IMR-90 (cell line): ENCODE measurements around the gene CTIF. TPM values are rescaled to one million over a fixed set of nuclear protein-coding genes. Genes with fewer than 3 reads are reported as not detected.

Experiments
- ATAC-seq: fragments of 200-7000 bp; cut with Tn5 transposase; 2 replicates; pipeline ENCODE4 v1.9.1; 2020; ENCODE audit warnings: low read depth, mild to moderate bottlenecking, moderate library complexity
- BruUV-seq: library from RNA; stranded (reverse); fragments of 400-500 nt; replicated peaks from 2 replicates; lab custom pipeline; 2021; lab: Mats Ljungman, UMichigan
- CTCF ChIA-PET: fragments of 300-600 bp; formaldehyde crosslinking; extraction: SDS; loops from one replicate; lab custom pipeline; 2021; ENCODE audit warnings: antibody characterized with exemption; lab: Yijun Ruan, JAX
- POLR2A ChIA-PET: fragments of 300-600 bp; sonication (Branson Sonifier 250); formaldehyde crosslinking; loops from one replicate; lab custom pipeline; 2022; ENCODE audit warnings: antibody characterized with exemption; ENCODE audit not compliant: unreplicated experiment; lab: Charles Lee
- DNase-seq: peaks from one replicate; pipeline ENCODE4 v3.0.0; 2013
- H2AFZ ChIP-seq: replicated peaks from 2 replicates; pipeline ENCODE3; 2013; ENCODE audit warnings: low read length, mild to moderate bottlenecking; ENCODE audit not compliant: poor library complexity
- H2AK5ac ChIP-seq: 2 replicates; pipeline ENCODE4 v1.6.1; 2013; ENCODE audit warnings: low read depth, low read length, inconsistent platforms
- H2AK9ac ChIP-seq: replicated peaks from 2 replicates; pipeline ENCODE3; 2013; ENCODE audit warnings: mild to moderate bottlenecking, low read depth, low read length, moderate library complexity; ENCODE audit not compliant: poor library complexity
- H2BK120ac ChIP-seq: 2 replicates; pipeline ENCODE4 v1.6.1; 2013; ENCODE audit warnings: low read depth, low read length, inconsistent platforms
- H2BK15ac ChIP-seq: 3 replicates; pipeline ENCODE4 v1.6.1; 2013; ENCODE audit warnings: low read depth, low read length, inconsistent platforms
- H2BK20ac ChIP-seq: 2 replicates; pipeline ENCODE4 v1.6.1; 2013; ENCODE audit warnings: low read depth, mild to moderate bottlenecking, inconsistent platforms, low read length, moderate library complexity
- H2BK5ac ChIP-seq: 2 replicates; pipeline ENCODE4 v1.6.1; 2013; ENCODE audit warnings: mild to moderate bottlenecking, low read depth, low read length, inconsistent platforms; ENCODE audit not compliant: poor library complexity, severe bottlenecking
- H3K14ac ChIP-seq: replicated peaks from 2 replicates; pipeline ENCODE4 v1.6.1; 2013; ENCODE audit warnings: low read depth, low read length, inconsistent platforms
- H3K18ac ChIP-seq: 2 replicates; pipeline ENCODE4 v1.6.1; 2013; ENCODE audit warnings: low read depth, low read length, control low read depth
- H3K23ac ChIP-seq: 2 replicates; pipeline ENCODE4 v1.6.1; 2013; ENCODE audit warnings: low read depth, low read length, inconsistent platforms
- H3K27ac ChIP-seq: 2 replicates; pipeline ENCODE4 v1.5.1; 2013; ENCODE audit warnings: mild to moderate bottlenecking, control low read depth, low read length; ENCODE audit not compliant: insufficient read depth
- H3K27me3 ChIP-seq: 2 replicates; pipeline ENCODE4 v1.6.1; 2013; ENCODE audit warnings: low read length; ENCODE audit not compliant: control insufficient read depth, insufficient read depth
- H3K36me3 ChIP-seq: 2 replicates; pipeline ENCODE4 v1.6.1; 2013; ENCODE audit warnings: low read length, mixed read lengths; ENCODE audit not compliant: control insufficient read depth, insufficient read depth
- H3K4ac ChIP-seq: 2 replicates; pipeline ENCODE4 v1.6.1; 2013; ENCODE audit warnings: low read depth, low read length, inconsistent platforms
- H3K4me1 ChIP-seq: 2 replicates; pipeline ENCODE4 v1.6.1; 2013; ENCODE audit warnings: low read length, mixed read lengths; ENCODE audit not compliant: control insufficient read depth, insufficient read depth
- H3K4me2 ChIP-seq: 2 replicates; pipeline ENCODE4 v1.6.1; 2013; ENCODE audit warnings: low read depth, mild to moderate bottlenecking, control low read depth, low read length, moderate library complexity
- H3K4me3 ChIP-seq: 2 replicates; pipeline ENCODE4 v1.5.1; 2013; ENCODE audit warnings: low read depth, mild to moderate bottlenecking, control low read depth, low read length, moderate library complexity; ENCODE audit not compliant: insufficient read depth
- H3K56ac ChIP-seq: 2 replicates; pipeline ENCODE4 v1.6.1; 2013; ENCODE audit warnings: low read length, inconsistent platforms; ENCODE audit not compliant: insufficient read depth; ENCODE audit errors: extremely low read depth
- H3K79me1 ChIP-seq, 2 experiments: 2 replicates each; pipeline ENCODE4 v1.6.1; 2013; ENCODE audit warnings: low read length in 2 of 2, inconsistent platforms in 1 of 2, low read depth in 1 of 2
- H3K9ac ChIP-seq: 2 replicates; pipeline ENCODE4 v1.6.1; 2013; ENCODE audit warnings: low read depth, low read length, control low read depth
- H3K9me1 ChIP-seq: 2 replicates; pipeline ENCODE4 v1.6.1; 2013; ENCODE audit warnings: low read length, inconsistent platforms; ENCODE audit not compliant: insufficient read depth
- H3K9me3 ChIP-seq: 2 replicates; pipeline ENCODE4 v1.6.1; 2013; ENCODE audit warnings: low read length; ENCODE audit not compliant: control insufficient read depth, insufficient read depth
- H4K20me1 ChIP-seq: 2 replicates; pipeline ENCODE4 v1.6.1; 2013; ENCODE audit warnings: low read length, inconsistent platforms; ENCODE audit not compliant: insufficient read depth
- H4K5ac ChIP-seq: 2 replicates; pipeline ENCODE4 v1.6.1; 2013; ENCODE audit warnings: mild to moderate bottlenecking, low read depth, low read length, control low read depth
- H4K8ac ChIP-seq, 2 experiments: 2 replicates each; pipeline ENCODE4 v1.6.1; 2013; ENCODE audit warnings: low read depth in 2 of 2, low read length in 2 of 2, control low read depth in 1 of 2, inconsistent platforms in 1 of 2
- H4K91ac ChIP-seq: 2 replicates; pipeline ENCODE4 v1.6.1; 2013; ENCODE audit warnings: low read depth, low read length, inconsistent platforms; ENCODE audit not compliant: insufficient read depth
- BHLHE40 ChIP-seq: fragments of 150-350 bp; IDR thresholded peaks from 2 replicates; pipeline ENCODE4 v1.6.1; 2016; ENCODE audit warnings: mild to moderate bottlenecking, low read depth, low read length
- CEBPB ChIP-seq: IDR thresholded peaks from 2 replicates; pipeline ENCODE4 v1.6.1; 2012; ENCODE audit warnings: low read depth, low read length, improper control_type of control experiment
- CHD1 ChIP-seq: IDR thresholded peaks from 2 replicates; pipeline ENCODE4 v1.6.1; 2012; ENCODE audit warnings: low read depth, low read length, improper control_type of control experiment
- CTCF ChIP-seq: conservative IDR thresholded peaks from 2 replicates; pipeline ENCODE4 v1.5.1; 2012; ENCODE audit warnings: mild to moderate bottlenecking, low read depth, low read length, improper control_type of control experiment
- FOS ChIP-seq: fragments of 150-350 bp; IDR thresholded peaks from 2 replicates; pipeline ENCODE4 v1.6.1; 2016; ENCODE audit warnings: low read depth, low read length
- MAFK ChIP-seq: IDR thresholded peaks from 2 replicates; pipeline ENCODE4 v1.6.1; 2012; ENCODE audit warnings: low read depth, low read length, improper control_type of control experiment
- MAZ ChIP-seq: IDR thresholded peaks from 2 replicates; pipeline ENCODE4 v1.6.1; 2012; ENCODE audit warnings: low read depth, mild to moderate bottlenecking, low read length, improper control_type of control experiment, moderate library complexity, borderline replicate concordance
- MXI1 ChIP-seq: IDR thresholded peaks from 2 replicates; pipeline ENCODE4 v1.6.1; 2012; ENCODE audit warnings: low read depth, mild to moderate bottlenecking, low read length, moderate library complexity, borderline replicate concordance
- POLR2A ChIP-seq: IDR thresholded peaks from 2 replicates; pipeline ENCODE4 v1.6.1; 2012; ENCODE audit warnings: mild to moderate bottlenecking, low read depth, low read length
- RAD21 ChIP-seq: IDR thresholded peaks from 2 replicates; pipeline ENCODE4 v1.6.1; 2012; ENCODE audit warnings: low read length, improper control_type of control experiment
- RCOR1 ChIP-seq: IDR thresholded peaks from 2 replicates; pipeline ENCODE4 v1.6.1; 2012; ENCODE audit warnings: mild to moderate bottlenecking, low read length, improper control_type of control experiment; ENCODE audit not compliant: insufficient replicate concordance
- RFX5 ChIP-seq: IDR thresholded peaks from 2 replicates; pipeline ENCODE4 v1.8.0; 2012; ENCODE audit warnings: low read depth, mild to moderate bottlenecking, low read length, moderate library complexity
- SMC3 ChIP-seq: fragments of 150-350 bp; IDR thresholded peaks from 2 replicates; pipeline ENCODE4 v1.6.1; 2016; ENCODE audit warnings: low read depth, mild to moderate bottlenecking, antibody characterized with exemption, low read length, moderate library complexity
- WGBS, 2 experiments: methylation state at CpG; one replicate each; pipeline versions ENCODE4 v1.1.5 to v1.1.7; 2013; ENCODE audit warnings: missing lambda C conversion rate in 2 of 2; ENCODE audit not compliant: insufficient read length in 1 of 2; ENCODE audit errors: extremely low coverage in 2 of 2; 5-methylcytosine and 5-hydroxymethylcytosine counted together
- dilution Hi-C: fragments of 300-500 bp; cut with HindIII; formaldehyde crosslinking; loops from one replicate; pipeline ENCODE4 v1.14.3; 2018; ENCODE audit warnings: low sequenced_read_pairs; ENCODE audit not compliant: unreplicated experiment
- in situ Hi-C: fragments of 300-500 bp; cut with MboI; formaldehyde crosslinking; loops from 3 replicates; pipeline ENCODE4 v1.14.3; 2019; ENCODE audit warnings: low sequenced_read_pairs, inconsistent platforms, mixed read lengths
- intact Hi-C: fragments of 100-400 bp; cut with micrococcal nuclease; formaldehyde crosslinking; loops from 2 replicates; pipeline ENCODE4 v1.10.0; 2022
- polyA plus RNA-seq, 3 experiments: library from polyadenylated mRNA; depleted of rRNA; stranded (reverse); fragments of >200 nt; gene quantifications; 2 replicates each; pipeline ENCODE4 v1.2.3, GENCODE V29; 2012; ENCODE audit warnings: low replicate concordance in 1 of 3
- total RNA-seq: library from RNA; depleted of rRNA; stranded (reverse); fragments of >200 nt; gene quantifications from 2 replicates; pipeline ENCODE4 v1.2.3, GENCODE V29; 2012
- TF ChIP-seq, protein P1 (sequence below): fragments of 150-350 bp; IDR thresholded peaks from 2 replicates; pipeline ENCODE4 v1.6.1; 2016; ENCODE audit warnings: low read depth, mild to moderate bottlenecking, low read length, moderate library complexity, borderline replicate concordance
- TF ChIP-seq, protein P2 (sequence below): fragments of 150-350 bp; IDR thresholded peaks from 2 replicates; pipeline ENCODE4 v1.6.1; 2017; ENCODE audit warnings: mild to moderate bottlenecking, antibody characterized with exemption, low read length, low read depth

CTIF gene
- total and polyA plus RNA-seq, 2 of the 4 experiments (the other 2 are of a cell fraction), result 25.1 to 57.0 TPM

- H3K4ac ChIP-seq, result no peak overlapping the region
- peaks cover 28 to 88% of the 10 kb centered on the region in 2 experiments; a peak in 3 of 4 replicates for H3K79me1 ChIP-seq
- dilution Hi-C loops (no loop called here), in situ Hi-C loops (no loop called here), intact Hi-C loops (no loop called here)
- H3K23ac ChIP-seq, result no peak overlapping the region
- H2AK9ac ChIP-seq, result no peak overlapping the region
- H3K27me3 ChIP-seq, result no peaks in the 10 kb centered on the region
- no peak overlapping the region for H3K18ac ChIP-seq
- H3K4me1 ChIP-seq, result peaks cover 10% of the 10 kb centered on the region
- no TSS peak for BruUV-seq
- H2BK5ac ChIP-seq, result no peak overlapping the region
- H3K9me1 ChIP-seq, result peaks cover 27% of the 10 kb centered on the region
- H4K91ac ChIP-seq, result no peak overlapping the region
- ChIA-PET CTCF (no interaction called here), POLR2A (no interaction called here)
- H4K8ac ChIP-seq, result no peak overlapping the region
- H2BK120ac ChIP-seq, result no peak overlapping the region
- peaks cover 32% of the 10 kb centered on the region for H3K36me3 ChIP-seq
- H3K27ac ChIP-seq, result no peak overlapping the region
- H2AK5ac ChIP-seq, result no peak overlapping the region
- no peak overlapping the region for H3K56ac ChIP-seq
- no peak for DNase-seq
- H3K14ac ChIP-seq, result no peak overlapping the region
- H4K20me1 ChIP-seq, result peaks cover 23% of the 10 kb centered on the region; the same call in 1 of the 2 replicates
- no peak overlapping the region for H3K9ac ChIP-seq
- no peak overlapping the region; the same call in 1 of the 2 replicates for H2BK20ac ChIP-seq
- ATAC-seq, result no peak
- no peak overlapping the region for H3K4me3 ChIP-seq
- TF ChIP-seq RCOR1 (no peak), MAFK (no peak), SMC3 (no peak), RAD21 (no peak), FOS (no peak), MAZ (no peak), MXI1 (no peak), RFX5 (no peak), CTCF (no peak), BHLHE40 (no peak), CHD1 (no peak), CEBPB (no peak), POLR2A (no peak)
- TF ChIP-seq, protein P1, sequence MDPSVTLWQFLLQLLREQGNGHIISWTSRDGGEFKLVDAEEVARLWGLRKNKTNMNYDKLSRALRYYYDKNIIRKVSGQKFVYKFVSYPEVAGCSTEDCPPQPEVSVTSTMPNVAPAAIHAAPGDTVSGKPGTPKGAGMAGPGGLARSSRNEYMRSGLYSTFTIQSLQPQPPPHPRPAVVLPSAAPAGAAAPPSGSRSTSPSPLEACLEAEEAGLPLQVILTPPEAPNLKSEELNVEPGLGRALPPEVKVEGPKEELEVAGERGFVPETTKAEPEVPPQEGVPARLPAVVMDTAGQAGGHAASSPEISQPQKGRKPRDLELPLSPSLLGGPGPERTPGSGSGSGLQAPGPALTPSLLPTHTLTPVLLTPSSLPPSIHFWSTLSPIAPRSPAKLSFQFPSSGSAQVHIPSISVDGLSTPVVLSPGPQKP, result no peak
- TF ChIP-seq, protein P2, sequence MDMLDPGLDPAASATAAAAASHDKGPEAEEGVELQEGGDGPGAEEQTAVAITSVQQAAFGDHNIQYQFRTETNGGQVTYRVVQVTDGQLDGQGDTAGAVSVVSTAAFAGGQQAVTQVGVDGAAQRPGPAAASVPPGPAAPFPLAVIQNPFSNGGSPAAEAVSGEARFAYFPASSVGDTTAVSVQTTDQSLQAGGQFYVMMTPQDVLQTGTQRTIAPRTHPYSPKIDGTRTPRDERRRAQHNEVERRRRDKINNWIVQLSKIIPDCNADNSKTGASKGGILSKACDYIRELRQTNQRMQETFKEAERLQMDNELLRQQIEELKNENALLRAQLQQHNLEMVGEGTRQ, result no peak
- H3K9me3 ChIP-seq, result no peaks in the 10 kb centered on the region
- no peak overlapping the region for H2BK15ac ChIP-seq
- WGBS, 2 experiments, result 80% methylated on average over 1 of the region's 6 CpGs; no CpG with 5 or more reads in 1 of the 2 experiments
- H2AFZ ChIP-seq, result no peak overlapping the region
- no peak overlapping the region for H3K4me2 ChIP-seq
- H4K5ac ChIP-seq, result no peak overlapping the region
Measured at GRCh38 chr18:48796491-48797205, 257.8 kb downstream of the CTIF start.
